NT2/D1 (cell line): Measurements from ENCODE around the gene IWS1.

Source experiments
- DNase-seq: peaks from one replicate; pipeline ENCODE4 v3.0.0-alpha.2; 2011; ENCODE audit warnings: low read depth, low spot score
- H3K27me3 ChIP-seq: 2 replicates; pipeline ENCODE4 v1.6.0; 2011; ENCODE audit warnings: mild to moderate bottlenecking; ENCODE audit not compliant: insufficient read length, insufficient read depth
- H3K36me3 ChIP-seq: 2 replicates; pipeline ENCODE4 v1.6.1; 2011; ENCODE audit warnings: mild to moderate bottlenecking, low read length, mixed read lengths; ENCODE audit not compliant: insufficient read depth, insufficient read length
- H3K4me1 ChIP-seq: 2 replicates; pipeline ENCODE4 v1.5.1; 2011; ENCODE audit not compliant: insufficient read depth, insufficient read length
- H3K4me3 ChIP-seq: 2 replicates; pipeline ENCODE4 v1.5.1; 2011; ENCODE audit warnings: low read depth; ENCODE audit not compliant: insufficient read length
- H3K9ac ChIP-seq: 2 replicates; pipeline ENCODE4 v1.6.0; 2011; ENCODE audit warnings: low read depth; ENCODE audit not compliant: insufficient read length
- H3K9me3 ChIP-seq: 2 replicates; pipeline ENCODE4 v1.5.1; 2011; ENCODE audit warnings: mild to moderate bottlenecking, low read length; ENCODE audit not compliant: insufficient read depth
- SUZ12 ChIP-seq: IDR thresholded peaks from 2 replicates; pipeline ENCODE4 v1.6.1; 2011; ENCODE audit not compliant: insufficient read length, insufficient read depth; ENCODE audit errors: extremely low read depth
- YY1 ChIP-seq: IDR thresholded peaks from 2 replicates; pipeline ENCODE4 v1.6.1; 2011; ENCODE audit not compliant: insufficient read length, insufficient read depth
- ZNF274 ChIP-seq: IDR thresholded peaks from 2 replicates; pipeline ENCODE4 v1.6.1; 2011; ENCODE audit warnings: mild to moderate bottlenecking, low read depth, low read length

The IWS1 gene

DNA sequence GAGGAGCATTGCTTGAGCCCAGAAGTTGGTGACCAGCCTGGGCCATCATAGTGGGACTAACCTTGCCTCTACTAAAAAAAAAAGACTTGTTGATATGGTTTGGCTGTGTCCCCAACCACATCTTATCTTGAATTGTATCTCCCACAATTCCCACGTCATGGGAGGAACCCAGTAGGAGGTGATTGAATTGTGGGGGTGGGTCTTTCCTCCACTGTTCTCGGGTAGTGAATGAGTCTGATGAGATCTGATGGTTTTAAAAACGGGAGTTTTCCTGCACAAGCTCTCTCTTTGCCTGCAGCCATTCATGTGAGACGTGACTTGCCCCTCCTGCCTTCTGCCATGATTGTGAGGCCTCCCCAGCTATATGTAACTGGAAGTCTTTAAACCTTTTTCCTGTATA lies 61.0 kb downstream of the IWS1 start:
- Histone ChIP-seq H3K4me3 (no peak overlapping the region), H3K4me1 (peaks cover 3% of the 10 kb centered on the region), H3K36me3 (peaks cover 26% of the 10 kb centered on the region), H3K9me3 (no peaks in the 10 kb centered on the region), H3K9ac (no peak overlapping the region), H3K27me3 (no peaks in the 10 kb centered on the region)
- no peak for DNase-seq
- TF ChIP-seq YY1 (no peak), ZNF274 (no peak), SUZ12 (no peak)

DNA sequence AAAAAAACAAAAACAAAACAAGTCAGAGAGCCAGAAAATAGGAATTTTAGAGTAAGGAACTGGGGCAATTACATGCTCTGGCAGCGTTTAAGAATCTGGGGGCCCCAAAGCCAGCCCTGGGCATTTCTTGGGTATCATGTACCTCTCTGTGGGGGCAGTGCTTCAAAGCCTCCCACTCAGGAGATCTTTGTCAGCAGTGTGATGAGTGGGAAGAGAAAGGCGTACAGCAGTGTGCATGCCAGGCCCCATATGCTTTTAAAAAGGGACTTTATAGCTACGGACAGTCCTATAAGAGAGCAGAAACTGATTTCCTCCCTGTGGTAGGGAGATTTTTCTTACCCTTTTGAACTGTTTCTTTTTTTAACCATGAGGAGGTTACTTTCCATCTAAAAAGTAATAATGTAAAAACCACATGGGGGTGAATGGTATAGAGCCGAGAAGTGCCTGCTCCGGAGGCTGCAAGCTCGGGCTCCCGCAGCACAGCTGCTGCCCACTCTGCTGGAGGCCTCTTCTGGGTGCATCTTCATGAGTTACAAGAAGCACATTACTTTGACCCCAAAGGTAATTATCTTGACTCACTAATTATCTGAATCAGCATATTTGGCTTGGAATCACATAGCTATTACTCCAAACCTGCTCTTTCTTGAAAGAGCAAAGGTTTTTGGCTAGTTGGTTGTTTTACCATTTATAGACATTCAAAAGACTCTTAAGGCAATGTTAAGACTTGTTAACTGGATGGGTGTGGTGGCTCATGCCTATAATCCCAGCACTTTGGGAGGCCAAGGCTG lies 61.6 kb downstream of the IWS1 start:
- H3K9ac ChIP-seq, result no peak overlapping the region

DNA sequence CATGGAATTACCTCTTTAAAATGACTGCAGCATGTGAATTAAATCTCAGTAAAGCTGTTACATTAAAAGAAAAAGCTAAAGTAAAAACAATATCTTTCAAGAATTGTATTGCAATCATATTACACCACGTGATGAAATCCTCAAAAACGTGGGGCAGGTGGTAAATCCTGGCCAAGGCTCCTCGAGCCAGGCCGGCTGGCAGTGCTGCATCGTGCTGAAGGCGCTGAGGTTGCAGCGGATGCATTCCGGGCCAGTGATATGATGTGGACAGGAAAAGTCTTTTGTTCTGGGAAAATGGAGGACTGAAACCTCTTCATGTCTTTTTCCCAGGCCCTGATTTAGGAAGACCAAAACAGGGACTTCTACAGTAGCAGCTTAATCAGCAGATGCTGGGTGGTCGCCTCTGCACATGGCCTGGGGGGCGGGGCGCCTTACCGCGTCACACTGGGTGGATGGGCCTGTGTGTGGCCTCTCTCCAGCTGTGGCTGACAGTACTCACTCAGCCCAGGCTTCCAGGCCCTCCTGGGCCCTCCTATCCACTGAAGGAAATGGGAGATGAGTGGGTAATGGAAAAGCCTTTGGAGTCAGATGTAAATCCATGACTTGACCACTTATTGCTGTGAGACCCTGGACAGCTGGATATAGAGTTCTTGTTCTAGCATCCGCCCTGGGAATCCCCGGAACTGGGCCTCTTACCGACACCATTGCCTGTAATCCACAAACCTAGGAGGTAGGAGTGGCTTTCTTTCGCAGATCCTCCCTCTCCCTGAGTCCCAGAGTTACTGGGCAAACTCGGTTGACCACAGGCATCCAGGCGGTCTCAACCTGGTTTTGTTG lies 62.9 kb downstream of the IWS1 start:
- Histone ChIP-seq H3K27me3 (no peaks in the 10 kb centered on the region), H3K36me3 (peaks cover 13% of the 10 kb centered on the region), H3K9me3 (no peaks in the 10 kb centered on the region), H3K9ac (peak overlapping the region; percentile 2), H3K4me3 (no peak overlapping the region), H3K4me1 (peaks cover 3% of the 10 kb centered on the region)
- TF ChIP-seq YY1 (no peak), ZNF274 (no peak), SUZ12 (no peak)
- DNase-seq, result no peak

More for the DNA sequence above, 61.6 kb downstream of the IWS1 start:
- Histone ChIP-seq H3K9me3 (no peaks in the 10 kb centered on the region), H3K4me3 (no peak overlapping the region), H3K27me3 (no peaks in the 10 kb centered on the region), H3K4me1 (peaks cover 3% of the 10 kb centered on the region), H3K36me3 (peaks cover 22% of the 10 kb centered on the region)
- TF ChIP-seq ZNF274, result no peak
- no peak for TF ChIP-seq SUZ12
- TF ChIP-seq YY1, result no peak
- no peak for DNase-seq

DNA sequence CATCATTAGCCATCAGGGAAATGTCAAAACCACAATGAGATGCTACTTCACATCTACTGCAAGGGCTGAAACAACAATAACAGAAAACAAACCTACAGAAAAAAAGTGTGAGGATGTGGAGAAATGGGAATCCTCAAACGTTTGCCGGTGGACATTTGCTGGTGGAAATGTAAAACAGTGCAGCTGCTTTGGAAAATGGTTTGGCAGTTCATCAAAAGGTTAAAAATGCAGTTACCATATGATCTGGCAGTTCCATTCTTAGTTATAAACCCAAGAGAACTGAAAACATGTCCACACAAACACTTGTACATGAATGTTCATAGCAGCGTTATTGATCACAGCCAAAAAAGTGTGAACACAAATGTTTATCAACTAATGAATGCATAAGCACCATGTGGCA lies 63.8 kb downstream of the IWS1 start:
- no peak overlapping the region for H3K4me3 ChIP-seq
- DNase-seq, result no peak
- H3K9ac ChIP-seq, result no peak overlapping the region
- no peaks in the 10 kb centered on the region for H3K9me3 ChIP-seq
- H3K36me3 ChIP-seq, result peaks cover 5% of the 10 kb centered on the region
- no peaks in the 10 kb centered on the region for H3K27me3 ChIP-seq
- no peak for TF ChIP-seq SUZ12
- TF ChIP-seq YY1, result no peak
- no peak for TF ChIP-seq ZNF274
- H3K4me1 ChIP-seq, result peaks cover 3% of the 10 kb centered on the region

DNA sequence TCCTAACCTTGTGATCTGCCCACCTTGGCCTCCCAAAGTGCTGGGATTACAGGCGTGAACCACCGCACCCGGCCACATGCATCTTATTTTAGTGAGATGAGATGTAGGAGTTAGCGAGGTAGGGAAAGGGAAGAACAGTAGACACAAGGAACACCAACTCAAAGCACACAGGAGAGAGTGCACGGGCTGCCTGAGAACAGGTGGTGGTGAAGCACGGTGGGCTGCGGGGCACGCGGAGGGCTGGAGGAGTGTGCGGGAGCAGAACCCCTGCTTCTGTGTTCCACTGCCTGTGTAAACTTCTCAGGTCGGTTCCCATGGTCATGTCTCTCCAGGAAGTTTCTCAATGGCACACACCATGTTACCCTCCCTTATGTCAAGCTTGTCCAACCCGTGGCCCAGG lies 69.3 kb downstream of the IWS1 start:
- Histone ChIP-seq H3K27me3 (no peaks in the 10 kb centered on the region), H3K4me3 (no peak overlapping the region), H3K4me1 (peaks cover 7% of the 10 kb centered on the region), H3K9me3 (no peaks in the 10 kb centered on the region), H3K9ac (no peak overlapping the region), H3K36me3 (no peaks in the 10 kb centered on the region)
- no peak for DNase-seq
- TF ChIP-seq ZNF274 (no peak), SUZ12 (no peak), YY1 (no peak)

DNA sequence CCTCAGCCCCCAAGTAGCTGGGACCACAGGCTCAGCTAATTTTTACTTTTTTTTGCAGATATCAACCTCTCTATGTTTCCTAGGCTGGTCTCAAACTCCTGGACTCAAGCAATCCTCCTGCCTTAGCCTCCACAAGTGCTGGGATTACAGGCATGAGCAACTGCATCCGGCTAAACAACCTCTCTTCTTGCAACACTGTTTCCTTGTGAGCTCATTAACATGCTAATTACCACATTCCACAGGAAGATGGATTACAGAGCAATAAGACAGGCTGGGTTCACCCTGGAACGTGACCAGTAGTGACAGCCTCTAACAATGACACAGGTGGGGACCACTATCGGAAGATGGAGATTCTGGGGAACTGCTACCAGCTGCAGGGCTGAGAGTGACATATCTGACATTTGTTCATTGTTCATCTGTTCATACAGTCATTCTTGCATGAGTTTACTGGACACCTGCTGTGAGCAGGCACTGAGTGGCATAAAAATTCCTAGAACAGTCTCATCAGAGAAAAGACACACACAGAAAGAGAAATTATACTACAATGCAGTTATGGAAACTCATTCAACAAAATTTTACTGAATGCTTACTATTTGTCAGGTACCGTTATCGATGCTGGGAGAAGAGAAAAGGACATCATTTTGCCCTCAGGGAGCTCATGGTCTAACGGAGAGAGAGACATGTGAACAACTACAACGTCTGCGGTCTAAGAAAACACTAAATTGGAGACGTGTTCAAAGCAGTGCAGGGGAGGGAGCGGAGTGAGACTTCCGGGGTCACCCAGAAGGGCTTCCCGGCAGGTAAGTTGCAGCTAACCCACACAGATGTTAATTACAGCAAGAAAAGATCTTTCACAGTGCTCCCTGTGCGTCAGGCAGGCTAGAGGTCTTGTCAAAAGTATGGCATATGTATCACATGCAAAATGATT lies 70.5 kb downstream of the IWS1 start:
- DNase-seq, result peak; percentile 44
- no peak overlapping the region for H3K9ac ChIP-seq
- peaks cover 7% of the 10 kb centered on the region for H3K4me1 ChIP-seq
- no peaks in the 10 kb centered on the region for H3K9me3 ChIP-seq
- no peaks in the 10 kb centered on the region for H3K27me3 ChIP-seq
- no peaks in the 10 kb centered on the region for H3K36me3 ChIP-seq
- no peak for TF ChIP-seq ZNF274
- no peak for TF ChIP-seq SUZ12
- TF ChIP-seq YY1, result no peak
- no peak overlapping the region for H3K4me3 ChIP-seq
